Endothelial cell of umbilical vein (primary cell): Measurements from ENCODE around the gene RGS4.

Experiments used
- POLR2A ChIP-seq: IDR thresholded peaks from 2 replicates; pipeline ENCODE4 v1.6.1; 2012; ENCODE audit warnings: low read depth, mild to moderate bottlenecking, control low read depth, low read length
- TF ChIP-seq, protein P1 (sequence below), 2 donors: IDR thresholded peaks; 1 replicate in 1 of 2; 2 replicates in 1 of 2; pipeline ENCODE4 v1.5.1; 2011; ENCODE audit warnings: low read length in 2 of 2, mild to moderate bottlenecking in 2 of 2, moderate library complexity in 2 of 2, control low read depth in 1 of 2, inconsistent platforms in 1 of 2, low read depth in 1 of 2; ENCODE audit not compliant: insufficient read depth in 1 of 2; ENCODE audit errors: extremely low read depth in 1 of 2

DNA sequence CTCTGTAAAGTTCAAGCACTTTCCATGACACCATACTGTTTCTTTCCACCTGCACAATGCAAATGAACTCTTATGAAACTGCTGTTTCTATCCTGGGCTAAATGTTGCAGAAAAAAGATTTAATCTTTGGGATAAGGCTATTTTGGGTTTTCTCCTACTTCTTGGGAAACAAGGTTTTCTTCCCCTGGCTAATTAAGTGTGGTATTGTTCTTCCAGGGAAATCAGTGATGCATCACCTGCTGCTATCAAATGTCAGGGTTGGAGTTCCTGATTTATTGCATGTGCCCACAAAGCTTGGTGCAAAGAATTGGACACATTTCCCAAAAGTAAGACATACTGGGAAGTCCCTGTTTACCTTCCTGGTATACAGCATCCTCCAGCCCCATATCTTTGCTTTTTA is 6.0 kb upstream of the RGS4 start:
- no peak for TF ChIP-seq POLR2A
- TF ChIP-seq, protein P1, sequence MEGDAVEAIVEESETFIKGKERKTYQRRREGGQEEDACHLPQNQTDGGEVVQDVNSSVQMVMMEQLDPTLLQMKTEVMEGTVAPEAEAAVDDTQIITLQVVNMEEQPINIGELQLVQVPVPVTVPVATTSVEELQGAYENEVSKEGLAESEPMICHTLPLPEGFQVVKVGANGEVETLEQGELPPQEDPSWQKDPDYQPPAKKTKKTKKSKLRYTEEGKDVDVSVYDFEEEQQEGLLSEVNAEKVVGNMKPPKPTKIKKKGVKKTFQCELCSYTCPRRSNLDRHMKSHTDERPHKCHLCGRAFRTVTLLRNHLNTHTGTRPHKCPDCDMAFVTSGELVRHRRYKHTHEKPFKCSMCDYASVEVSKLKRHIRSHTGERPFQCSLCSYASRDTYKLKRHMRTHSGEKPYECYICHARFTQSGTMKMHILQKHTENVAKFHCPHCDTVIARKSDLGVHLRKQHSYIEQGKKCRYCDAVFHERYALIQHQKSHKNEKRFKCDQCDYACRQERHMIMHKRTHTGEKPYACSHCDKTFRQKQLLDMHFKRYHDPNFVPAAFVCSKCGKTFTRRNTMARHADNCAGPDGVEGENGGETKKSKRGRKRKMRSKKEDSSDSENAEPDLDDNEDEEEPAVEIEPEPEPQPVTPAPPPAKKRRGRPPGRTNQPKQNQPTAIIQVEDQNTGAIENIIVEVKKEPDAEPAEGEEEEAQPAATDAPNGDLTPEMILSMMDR (IDR thresholded peaks at IDR 0.05; ENCODE audit: extremely low read depth in 1 of 2, insufficient read depth in 1 of 2, low read depth in 1 of 2, low read length in 2 of 2), result no peak
